Caki2 (cell line): ENCODE data around the gene PARP8. TPM values are rescaled to one million over a fixed set of nuclear protein-coding genes. Genes with fewer than 3 reads are reported as not detected.

ENCODE experiments used
- DNase-seq: peaks from one replicate; pipeline ENCODE4 v3.0.0-alpha.2; 2015; ENCODE audit warnings: low read depth
- in situ Hi-C: cut with HindIII; loops from 2 replicates; pipeline ENCODE4 v1.10.0; 2016; ENCODE audit warnings: low sequenced_read_pairs, low pct_unique_long_range_greater_than_20kb, mixed read lengths
- total RNA-seq: library from RNA; depleted of rRNA; stranded (reverse); fragments of >200 nt; shearing (Covaris generic); gene quantifications from 2 replicates; pipeline ENCODE4 v1.2.3, GENCODE V29; 2014; ENCODE audit warnings: low replicate concordance

Gene PARP8
- total RNA-seq, 1 experiment from 2014 or later = 2.7 TPM

- DNase-seq = no peak
- in situ Hi-C loops = no loop called here
Measured at GRCh38 chr5:50856401-50857119, 190.1 kb downstream of the PARP8 start.

- no peak for DNase-seq
- in situ Hi-C loops = no loop called here
Measured at GRCh38 chr5:50863534-50864170, 197.2 kb downstream of the PARP8 start.

GRCh38 chr5:50864466-50864865 is 198.0 kb downstream of the PARP8 start:
- no peak for DNase-seq
- in situ Hi-C loops = no loop called here

GRCh38 chr5:50866415-50866814 is 200.0 kb downstream of the PARP8 start:
- DNase-seq = no peak
- in situ Hi-C loops = no loop called here

GRCh38 chr5:50867140-50867539 is 200.7 kb downstream of the PARP8 start:
- in situ Hi-C loops = no loop called here
- DNase-seq = no peak

- no peak for DNase-seq
- in situ Hi-C loops = no loop called here
Measured at GRCh38 chr5:50873595-50874277, 207.3 kb downstream of the PARP8 start.

GRCh38 chr5:50874306-50875001 is 208.0 kb downstream of the PARP8 start:
- in situ Hi-C loops = no loop called here
- no peak for DNase-seq

- in situ Hi-C loops = no loop called here
- DNase-seq = no peak
Measured at GRCh38 chr5:50875002-50875344, 208.5 kb downstream of the PARP8 start.

- in situ Hi-C loops = no loop called here
- DNase-seq = no peak
Measured at GRCh38 chr5:50878470-50878869, 212.0 kb downstream of the PARP8 start.

GRCh38 chr5:50881407-50881806 is 215.0 kb downstream of the PARP8 start:
- in situ Hi-C loops = no loop called here
- no peak for DNase-seq

- DNase-seq = no peak
- in situ Hi-C loops = no loop called here
Measured at GRCh38 chr5:50886657-50887345, 220.4 kb downstream of the PARP8 start.

GRCh38 chr5:50887889-50888633 is 221.6 kb downstream of the PARP8 start:
- in situ Hi-C loops = no loop called here
- DNase-seq = no peak

GRCh38 chr5:50888751-50889150 is 222.3 kb downstream of the PARP8 start:
- no peak for DNase-seq
- in situ Hi-C loops = no loop called here

GRCh38 chr5:50889790-50890189 is 223.4 kb downstream of the PARP8 start:
- in situ Hi-C loops = no loop called here
- DNase-seq = no peak
